Measurements from ENCODE around the gene OFD1.

OFD1 gene

GRCh38 chrX:13780868-13781427 lies 46.4 kb downstream of the OFD1 start:
- Histone ChIP-seq H3K4me2 (ENCODE audit: low read length) (no peak overlapping the region), H3K4me1 (ENCODE audit: control insufficient read depth, insufficient read depth, low read length) (peaks cover 10% of the 10 kb centered on the region), H3K4me3 (ENCODE audit: low read length) (no peak overlapping the region), H3K27me3 (ENCODE audit: control insufficient read depth, insufficient read depth, low read length) (no peaks in the 10 kb centered on the region), H3K36me3 (ENCODE audit: insufficient read depth, low read length) (peaks cover 2% of the 10 kb centered on the region), H3K9me3 (replicated peaks; ENCODE audit: low read length) (no peaks in the 10 kb centered on the region), H3K9ac (ENCODE audit: low read depth, low read length) (no peak overlapping the region)

GRCh38 chrX:13786048-13786447 lies 51.5 kb downstream of the OFD1 start:
- Histone ChIP-seq H3K4me1 (ENCODE audit: control insufficient read depth, insufficient read depth, low read length) (peaks cover 7% of the 10 kb centered on the region), H3K4me3 (ENCODE audit: low read length) (no peak overlapping the region), H3K9ac (ENCODE audit: low read depth, low read length) (no peak overlapping the region), H3K36me3 (ENCODE audit: insufficient read depth, low read length) (no peaks in the 10 kb centered on the region), H3K27me3 (ENCODE audit: control insufficient read depth, insufficient read depth, low read length) (no peaks in the 10 kb centered on the region), H3K9me3 (replicated peaks; ENCODE audit: low read length) (no peaks in the 10 kb centered on the region), H3K4me2 (ENCODE audit: low read length) (no peak overlapping the region)

GRCh38 chrX:13790206-13791131 lies 55.9 kb downstream of the OFD1 start:
- no peak overlapping the region for H3K4me2 ChIP-seq (ENCODE audit: low read length)
- H3K36me3 ChIP-seq (ENCODE audit: insufficient read depth, low read length) = no peaks in the 10 kb centered on the region
- no peaks in the 10 kb centered on the region for H3K27me3 ChIP-seq (ENCODE audit: control insufficient read depth, insufficient read depth, low read length)
- H3K9ac ChIP-seq (ENCODE audit: low read depth, low read length) = no peak overlapping the region
- peaks cover 7% of the 10 kb centered on the region for H3K4me1 ChIP-seq (ENCODE audit: control insufficient read depth, insufficient read depth, low read length)
- no peak overlapping the region for H3K4me3 ChIP-seq (ENCODE audit: low read length)
- no peaks in the 10 kb centered on the region for H3K9me3 ChIP-seq (replicated peaks; ENCODE audit: low read length)

GRCh38 chrX:13791145-13791544 lies 56.6 kb downstream of the OFD1 start:
- Histone ChIP-seq H3K27me3 (ENCODE audit: control insufficient read depth, insufficient read depth, low read length) (no peaks in the 10 kb centered on the region), H3K36me3 (ENCODE audit: insufficient read depth, low read length) (no peaks in the 10 kb centered on the region), H3K9me3 (replicated peaks; ENCODE audit: low read length) (no peaks in the 10 kb centered on the region), H3K4me2 (ENCODE audit: low read length) (no peak overlapping the region), H3K4me3 (ENCODE audit: low read length) (no peak overlapping the region), H3K9ac (ENCODE audit: low read depth, low read length) (no peak overlapping the region), H3K4me1 (ENCODE audit: control insufficient read depth, insufficient read depth, low read length) (peaks cover 7% of the 10 kb centered on the region)

GRCh38 chrX:13791559-13791958 lies 57.0 kb downstream of the OFD1 start:
- Histone ChIP-seq H3K4me3 (ENCODE audit: low read length) (no peak overlapping the region), H3K4me1 (ENCODE audit: control insufficient read depth, insufficient read depth, low read length) (peaks cover 7% of the 10 kb centered on the region), H3K9ac (ENCODE audit: low read depth, low read length) (no peak overlapping the region), H3K27me3 (ENCODE audit: control insufficient read depth, insufficient read depth, low read length) (no peaks in the 10 kb centered on the region), H3K9me3 (replicated peaks; ENCODE audit: low read length) (no peaks in the 10 kb centered on the region), H3K4me2 (ENCODE audit: low read length) (no peak overlapping the region), H3K36me3 (ENCODE audit: insufficient read depth, low read length) (no peaks in the 10 kb centered on the region)

- Histone ChIP-seq H3K9me3 (replicated peaks; ENCODE audit: low read length) (no peaks in the 10 kb centered on the region), H3K4me3 (ENCODE audit: low read length) (no peak overlapping the region), H3K27me3 (ENCODE audit: control insufficient read depth, insufficient read depth, low read length) (no peaks in the 10 kb centered on the region), H3K9ac (ENCODE audit: low read depth, low read length) (no peak overlapping the region), H3K36me3 (ENCODE audit: insufficient read depth, low read length) (no peaks in the 10 kb centered on the region), H3K4me1 (ENCODE audit: control insufficient read depth, insufficient read depth, low read length) (peaks cover 7% of the 10 kb centered on the region), H3K4me2 (ENCODE audit: low read length) (no peak overlapping the region)
Measured at GRCh38 chrX:13793897-13794296, 59.3 kb downstream of the OFD1 start.

- Histone ChIP-seq H3K9ac (ENCODE audit: low read depth, low read length) (no peak overlapping the region), H3K4me2 (ENCODE audit: low read length) (no peak overlapping the region), H3K9me3 (replicated peaks; ENCODE audit: low read length) (no peaks in the 10 kb centered on the region), H3K4me1 (ENCODE audit: control insufficient read depth, insufficient read depth, low read length) (peaks cover 7% of the 10 kb centered on the region), H3K4me3 (ENCODE audit: low read length) (no peak overlapping the region), H3K27me3 (ENCODE audit: control insufficient read depth, insufficient read depth, low read length) (no peaks in the 10 kb centered on the region), H3K36me3 (ENCODE audit: insufficient read depth, low read length) (no peaks in the 10 kb centered on the region)
Measured at GRCh38 chrX:13794417-13794816, 59.9 kb downstream of the OFD1 start.

- Histone ChIP-seq H3K36me3 (ENCODE audit: insufficient read depth, low read length) (no peaks in the 10 kb centered on the region), H3K4me3 (ENCODE audit: low read length) (no peak overlapping the region), H3K9ac (ENCODE audit: low read depth, low read length) (no peak overlapping the region), H3K9me3 (replicated peaks; ENCODE audit: low read length) (no peaks in the 10 kb centered on the region), H3K4me1 (ENCODE audit: control insufficient read depth, insufficient read depth, low read length) (no peaks in the 10 kb centered on the region), H3K27me3 (ENCODE audit: control insufficient read depth, insufficient read depth, low read length) (no peaks in the 10 kb centered on the region), H3K4me2 (ENCODE audit: low read length) (no peak overlapping the region)
Measured at GRCh38 chrX:13797512-13797911, 63.0 kb downstream of the OFD1 start.

- Histone ChIP-seq H3K4me2 (ENCODE audit: low read length) (no peak overlapping the region), H3K9me3 (replicated peaks; ENCODE audit: low read length) (no peaks in the 10 kb centered on the region), H3K27me3 (ENCODE audit: control insufficient read depth, insufficient read depth, low read length) (no peaks in the 10 kb centered on the region), H3K9ac (ENCODE audit: low read depth, low read length) (no peak overlapping the region), H3K4me1 (ENCODE audit: control insufficient read depth, insufficient read depth, low read length) (no peaks in the 10 kb centered on the region), H3K4me3 (ENCODE audit: low read length) (no peak overlapping the region), H3K36me3 (ENCODE audit: insufficient read depth, low read length) (no peaks in the 10 kb centered on the region)
Measured at GRCh38 chrX:13798184-13798583, 63.6 kb downstream of the OFD1 start.

- no peaks in the 10 kb centered on the region for H3K36me3 ChIP-seq (ENCODE audit: insufficient read depth, low read length)
- no peak overlapping the region for H3K4me2 ChIP-seq (ENCODE audit: low read length)
- no peaks in the 10 kb centered on the region for H3K9me3 ChIP-seq (replicated peaks; ENCODE audit: low read length)
- H3K4me1 ChIP-seq (ENCODE audit: control insufficient read depth, insufficient read depth, low read length) = no peaks in the 10 kb centered on the region
- no peaks in the 10 kb centered on the region for H3K27me3 ChIP-seq (ENCODE audit: control insufficient read depth, insufficient read depth, low read length)
- H3K4me3 ChIP-seq (ENCODE audit: low read length) = no peak overlapping the region
- no peak overlapping the region for H3K9ac ChIP-seq (ENCODE audit: low read depth, low read length)
Measured at GRCh38 chrX:13803116-13803515, 68.6 kb downstream of the OFD1 start.

GRCh38 chrX:13805241-13805640 lies 70.7 kb downstream of the OFD1 start:
- Histone ChIP-seq H3K4me1 (ENCODE audit: control insufficient read depth, insufficient read depth, low read length) (no peaks in the 10 kb centered on the region), H3K36me3 (ENCODE audit: insufficient read depth, low read length) (no peaks in the 10 kb centered on the region)

GRCh38 chrX:13808293-13808692 lies 73.7 kb downstream of the OFD1 start:
- Histone ChIP-seq H3K4me3 (ENCODE audit: low read length) (no peak overlapping the region), H3K4me1 (ENCODE audit: control insufficient read depth, insufficient read depth, low read length) (no peaks in the 10 kb centered on the region), H3K9ac (ENCODE audit: low read depth, low read length) (no peak overlapping the region), H3K36me3 (ENCODE audit: insufficient read depth, low read length) (no peaks in the 10 kb centered on the region), H3K27me3 (ENCODE audit: control insufficient read depth, insufficient read depth, low read length) (no peaks in the 10 kb centered on the region), H3K9me3 (replicated peaks; ENCODE audit: low read length) (no peaks in the 10 kb centered on the region), H3K4me2 (ENCODE audit: low read length) (no peak overlapping the region)

More at GRCh38 chrX:13805241-13805640, 70.7 kb downstream of the OFD1 start:
- Histone ChIP-seq H3K27me3 (ENCODE audit: control insufficient read depth, insufficient read depth, low read length) (no peaks in the 10 kb centered on the region), H3K9ac (ENCODE audit: low read depth, low read length) (no peak overlapping the region), H3K4me3 (ENCODE audit: low read length) (no peak overlapping the region), H3K4me2 (ENCODE audit: low read length) (no peak overlapping the region), H3K9me3 (replicated peaks; ENCODE audit: low read length) (no peaks in the 10 kb centered on the region)
